Measurements from ENCODE around the gene VAT1L. TPM values are rescaled to one million over a fixed set of nuclear protein-coding genes. Genes with fewer than 3 reads are reported as not detected.

The VAT1L gene
- total RNA-seq, 1 experiment from 2014 or later: not detected

DNA sequence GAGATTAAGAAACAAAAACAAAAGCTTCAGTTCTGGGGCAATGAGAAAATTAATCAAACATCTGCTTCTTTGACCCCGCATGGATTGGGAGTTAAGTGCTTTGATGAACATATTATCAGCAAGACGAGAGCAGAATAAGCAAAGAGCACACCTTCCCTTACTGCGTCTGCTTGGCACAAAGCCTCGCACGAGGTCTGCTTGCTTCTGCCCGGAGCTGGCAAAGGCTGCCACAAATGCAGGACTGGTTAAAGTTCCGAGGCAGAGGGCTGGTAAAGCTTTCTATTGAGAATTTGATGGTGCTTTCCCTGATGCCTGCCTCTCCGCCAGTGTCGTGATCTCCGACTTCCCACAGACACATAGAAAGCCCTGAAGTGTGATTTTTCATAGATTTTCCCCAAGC is 17.0 kb downstream of the VAT1L start:
- intact Hi-C loops (cut with micrococcal nuclease; ENCODE audit: unreplicated experiment): no loop called here
- Mint-ChIP-seq H3K27ac (ENCODE audit: unreplicated experiment) (no peak overlapping the region), H3K36me3 (ENCODE audit: insufficient read depth, unreplicated experiment) (no peaks in the 10 kb centered on the region), H3K9me3 (ENCODE audit: low read depth, unreplicated experiment) (peaks cover 6% of the 10 kb centered on the region), H3K27me3 (ENCODE audit: unreplicated experiment) (peaks cover 27% of the 10 kb centered on the region), H3K4me3 (ENCODE audit: low read depth, unreplicated experiment) (no peak overlapping the region), H3K4me1 (ENCODE audit: low read depth, unreplicated experiment) (no peaks in the 10 kb centered on the region)
- BruUV-seq (replicated peaks): no TSS peak
- TF ChIP-seq, protein P1, sequence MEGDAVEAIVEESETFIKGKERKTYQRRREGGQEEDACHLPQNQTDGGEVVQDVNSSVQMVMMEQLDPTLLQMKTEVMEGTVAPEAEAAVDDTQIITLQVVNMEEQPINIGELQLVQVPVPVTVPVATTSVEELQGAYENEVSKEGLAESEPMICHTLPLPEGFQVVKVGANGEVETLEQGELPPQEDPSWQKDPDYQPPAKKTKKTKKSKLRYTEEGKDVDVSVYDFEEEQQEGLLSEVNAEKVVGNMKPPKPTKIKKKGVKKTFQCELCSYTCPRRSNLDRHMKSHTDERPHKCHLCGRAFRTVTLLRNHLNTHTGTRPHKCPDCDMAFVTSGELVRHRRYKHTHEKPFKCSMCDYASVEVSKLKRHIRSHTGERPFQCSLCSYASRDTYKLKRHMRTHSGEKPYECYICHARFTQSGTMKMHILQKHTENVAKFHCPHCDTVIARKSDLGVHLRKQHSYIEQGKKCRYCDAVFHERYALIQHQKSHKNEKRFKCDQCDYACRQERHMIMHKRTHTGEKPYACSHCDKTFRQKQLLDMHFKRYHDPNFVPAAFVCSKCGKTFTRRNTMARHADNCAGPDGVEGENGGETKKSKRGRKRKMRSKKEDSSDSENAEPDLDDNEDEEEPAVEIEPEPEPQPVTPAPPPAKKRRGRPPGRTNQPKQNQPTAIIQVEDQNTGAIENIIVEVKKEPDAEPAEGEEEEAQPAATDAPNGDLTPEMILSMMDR (IDR thresholded peaks at IDR 0.05; ENCODE audit: unreplicated experiment): no peak
- CTCF ChIA-PET: no interaction called here
- DNase-seq: no peak

DNA sequence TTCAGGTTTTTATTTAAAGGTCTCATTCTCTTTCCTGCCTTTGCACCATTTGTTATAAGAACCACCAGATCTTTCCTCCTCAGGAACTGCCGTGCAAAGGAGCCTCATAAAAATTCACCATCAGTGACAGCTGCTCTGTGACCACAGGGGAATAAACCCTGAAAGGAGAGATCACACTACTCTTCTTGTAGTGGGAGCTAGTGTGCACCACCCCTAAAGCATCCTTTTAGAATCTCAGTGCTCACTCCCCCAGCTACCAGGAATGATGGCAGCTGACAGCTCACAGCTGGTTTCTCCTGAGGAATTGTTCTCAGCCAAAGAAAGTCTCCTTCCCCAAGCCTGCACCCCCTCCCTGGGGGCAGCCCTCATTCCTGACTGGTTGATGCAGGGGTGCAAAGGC is 18.7 kb downstream of the VAT1L start:
- TF ChIP-seq, protein P1 (IDR thresholded peaks at IDR 0.05; ENCODE audit: unreplicated experiment): no peak
- Mint-ChIP-seq H3K27me3 (ENCODE audit: unreplicated experiment) (peaks cover 27% of the 10 kb centered on the region), H3K9me3 (ENCODE audit: low read depth, unreplicated experiment) (peaks cover 6% of the 10 kb centered on the region), H3K36me3 (ENCODE audit: insufficient read depth, unreplicated experiment) (no peaks in the 10 kb centered on the region), H3K27ac (ENCODE audit: unreplicated experiment) (no peak overlapping the region), H3K4me3 (ENCODE audit: low read depth, unreplicated experiment) (no peak overlapping the region), H3K4me1 (ENCODE audit: low read depth, unreplicated experiment) (no peaks in the 10 kb centered on the region)
- no peak for DNase-seq
- intact Hi-C loops (cut with micrococcal nuclease; ENCODE audit: unreplicated experiment): no loop called here
- no TSS peak for BruUV-seq (replicated peaks)
- CTCF ChIA-PET: interaction anchor here (1.1 kb wide), 1 partner anchor 51 kb away, joined by 6 read pairs; no protein-coding TSS in a partner anchor

DNA sequence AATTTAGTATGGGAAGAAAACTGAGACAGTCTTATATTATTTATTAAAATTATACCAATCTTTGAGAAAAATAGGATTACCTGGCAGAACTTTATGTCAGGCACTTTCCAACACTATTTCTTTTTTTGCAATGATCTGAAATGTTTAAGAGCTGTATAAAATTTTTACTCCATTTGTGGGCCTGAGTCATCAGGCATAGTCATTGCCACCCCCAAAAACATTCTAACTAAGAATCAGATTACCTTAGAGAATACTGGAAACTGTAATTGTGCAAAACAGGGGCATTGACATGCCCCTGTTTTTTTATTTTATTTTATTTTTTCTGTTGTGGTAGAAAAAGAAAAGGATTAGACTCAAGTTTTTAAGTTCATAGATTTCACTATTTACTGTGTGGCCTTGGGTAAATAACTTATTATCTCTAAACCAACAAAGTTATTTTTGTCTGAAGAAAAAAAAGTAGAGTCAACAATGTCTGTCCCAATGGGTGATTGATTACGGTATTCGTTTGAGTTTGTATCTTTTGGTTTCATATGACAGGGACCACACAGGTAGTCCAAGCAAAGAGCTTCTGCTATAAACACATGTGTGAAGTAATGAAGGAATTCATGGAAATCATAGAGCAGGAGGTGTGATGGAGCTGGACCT is 24.6 kb downstream of the VAT1L start:
- H3K4me3 Mint-ChIP-seq (ENCODE audit: low read depth, unreplicated experiment): no peak overlapping the region
- CTCF ChIA-PET: no interaction called here
- H3K36me3 Mint-ChIP-seq (ENCODE audit: insufficient read depth, unreplicated experiment): no peaks in the 10 kb centered on the region

DNA sequence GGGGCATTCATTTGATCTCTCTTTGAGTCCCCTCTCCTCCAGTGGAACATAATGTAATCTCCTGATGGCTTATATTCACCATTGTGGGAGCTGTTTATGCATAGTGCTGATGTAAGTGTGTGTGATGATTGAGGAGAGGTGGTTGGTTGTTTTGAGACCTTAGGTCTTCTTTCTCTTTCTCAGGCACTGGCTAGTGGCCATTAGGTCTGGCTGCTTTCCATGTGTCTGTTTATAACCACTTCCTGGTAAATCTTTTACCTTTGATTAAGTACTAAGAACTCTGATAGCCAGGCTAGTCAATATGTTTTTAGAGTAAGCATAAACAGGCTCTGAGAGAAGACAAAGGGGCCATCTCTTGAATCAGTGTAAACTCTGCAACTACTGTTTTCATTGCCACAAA is 27.9 kb downstream of the VAT1L start:
- DNase-seq: no peak

More for the DNA sequence above, 24.6 kb downstream of the VAT1L start:
- DNase-seq: no peak
- no TSS peak for BruUV-seq (replicated peaks)
- peaks cover 29% of the 10 kb centered on the region for H3K27me3 Mint-ChIP-seq (ENCODE audit: unreplicated experiment)
- no peaks in the 10 kb centered on the region for H3K9me3 Mint-ChIP-seq (ENCODE audit: low read depth, unreplicated experiment)
- TF ChIP-seq, protein P1 (IDR thresholded peaks at IDR 0.05; ENCODE audit: unreplicated experiment): no peak
- intact Hi-C loops (cut with micrococcal nuclease; ENCODE audit: unreplicated experiment): no loop called here
- no peak overlapping the region for H3K27ac Mint-ChIP-seq (ENCODE audit: unreplicated experiment)
- no peaks in the 10 kb centered on the region for H3K4me1 Mint-ChIP-seq (ENCODE audit: low read depth, unreplicated experiment)

More for the DNA sequence above, 27.9 kb downstream of the VAT1L start:
- Mint-ChIP-seq H3K9me3 (ENCODE audit: low read depth, unreplicated experiment) (no peaks in the 10 kb centered on the region), H3K4me1 (ENCODE audit: low read depth, unreplicated experiment) (no peaks in the 10 kb centered on the region), H3K27ac (ENCODE audit: unreplicated experiment) (no peak overlapping the region), H3K4me3 (ENCODE audit: low read depth, unreplicated experiment) (no peak overlapping the region), H3K27me3 (ENCODE audit: unreplicated experiment) (peaks cover 52% of the 10 kb centered on the region), H3K36me3 (ENCODE audit: insufficient read depth, unreplicated experiment) (no peaks in the 10 kb centered on the region)
- CTCF ChIA-PET: no interaction called here
- TF ChIP-seq, protein P1 (IDR thresholded peaks at IDR 0.05; ENCODE audit: unreplicated experiment): no peak
- intact Hi-C loops (cut with micrococcal nuclease; ENCODE audit: unreplicated experiment): no loop called here
- no TSS peak for BruUV-seq (replicated peaks)
